ENCODE data around the gene BMF.
"Not testable (repeated sequence)": the region's sequence is repeated elsewhere in the genome, so short reads cannot be mapped to it uniquely, and the experiment has no call there.

The BMF gene

DNA sequence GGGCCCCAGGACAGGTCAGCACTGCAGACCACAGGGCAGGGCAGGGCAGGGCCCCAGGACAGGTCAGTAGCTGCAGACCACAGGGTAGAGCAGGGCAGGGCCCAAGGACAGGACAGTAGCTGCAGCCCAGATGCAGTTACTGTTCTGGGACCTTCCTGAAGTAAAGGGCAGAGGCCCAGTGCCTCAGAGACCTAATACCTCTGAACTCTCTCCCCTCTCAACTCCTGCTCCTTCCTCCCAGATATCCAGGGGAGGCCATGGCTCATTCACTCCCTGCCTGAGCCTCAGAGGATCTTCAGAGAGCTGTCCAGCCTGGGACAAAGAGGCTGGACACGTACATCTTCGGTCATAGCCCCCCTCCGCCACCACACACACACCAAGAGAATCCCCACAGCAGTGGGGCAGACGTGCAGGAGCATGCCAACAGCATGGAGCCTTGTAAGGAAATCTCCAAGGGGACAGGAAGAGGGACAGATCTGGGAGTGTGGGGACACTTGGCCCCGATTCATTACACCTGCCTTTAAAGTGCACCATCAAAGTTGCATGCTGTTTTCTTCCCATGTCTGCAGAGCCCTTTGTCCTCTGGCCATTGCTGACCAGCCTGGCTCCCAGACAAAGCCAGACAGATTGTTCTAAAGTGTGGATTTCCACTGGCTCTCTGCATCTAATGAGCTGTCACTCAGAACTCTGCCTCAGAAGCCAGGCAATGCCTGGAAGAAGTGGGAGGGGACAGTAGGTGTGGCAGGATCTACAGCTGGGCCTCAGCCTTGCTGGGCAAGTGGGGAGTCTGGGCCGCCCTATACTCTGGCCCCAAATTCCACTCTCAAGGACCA lies 28.0 kb upstream of the BMF start:
- H3K9me3 ChIP-seq (ENCODE audit: control insufficient read depth, insufficient read depth, low read length): no peaks in the 10 kb centered on the region
- H3K4me1 ChIP-seq (ENCODE audit: insufficient read depth, low read length): 0 out of 2 replicates have a peak, but pooled peaks cover 5% of the 10 kb centered on the region
- H3K36me3 ChIP-seq (ENCODE audit: insufficient read depth, low read length): no peaks in the 10 kb centered on the region
- no peak overlapping the region for H3K9ac ChIP-seq (ENCODE audit: low read depth, low read length)

DNA sequence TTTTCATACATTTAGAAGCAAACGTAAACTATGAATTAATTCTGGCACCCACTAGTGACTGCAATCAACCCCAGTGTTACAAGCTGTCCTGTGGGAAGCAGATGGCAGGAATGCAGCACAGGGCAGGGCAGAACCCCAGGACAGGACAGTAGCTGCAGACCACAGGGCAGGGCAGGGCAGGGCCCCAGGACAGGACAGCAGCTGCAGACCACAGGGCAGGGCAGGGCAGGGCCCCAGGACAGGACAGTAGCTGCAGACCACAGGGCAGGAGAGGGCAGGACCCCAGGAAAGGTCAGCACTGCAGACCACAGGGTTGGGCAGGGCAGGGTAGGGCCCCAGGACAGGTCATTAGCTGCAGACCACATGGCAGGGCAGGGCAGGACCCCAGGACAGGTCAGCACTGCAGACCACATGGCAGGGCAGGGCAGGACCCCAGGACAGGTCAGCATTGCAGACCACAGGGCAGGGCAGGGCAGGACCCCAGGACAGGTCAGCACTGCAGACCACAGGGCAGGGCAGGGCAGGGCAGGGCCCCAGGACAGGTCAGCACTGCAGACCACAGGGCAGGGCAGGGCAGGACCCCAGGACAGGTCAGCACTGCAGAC lies 27.3 kb upstream of the BMF start:
- not testable (repeated sequence) for H3K9me3 ChIP-seq (ENCODE audit: control insufficient read depth, insufficient read depth, low read length); H3K4me1 ChIP-seq (ENCODE audit: insufficient read depth, low read length); H3K36me3 ChIP-seq (ENCODE audit: insufficient read depth, low read length); H3K9ac ChIP-seq (ENCODE audit: low read depth, low read length)

DNA sequence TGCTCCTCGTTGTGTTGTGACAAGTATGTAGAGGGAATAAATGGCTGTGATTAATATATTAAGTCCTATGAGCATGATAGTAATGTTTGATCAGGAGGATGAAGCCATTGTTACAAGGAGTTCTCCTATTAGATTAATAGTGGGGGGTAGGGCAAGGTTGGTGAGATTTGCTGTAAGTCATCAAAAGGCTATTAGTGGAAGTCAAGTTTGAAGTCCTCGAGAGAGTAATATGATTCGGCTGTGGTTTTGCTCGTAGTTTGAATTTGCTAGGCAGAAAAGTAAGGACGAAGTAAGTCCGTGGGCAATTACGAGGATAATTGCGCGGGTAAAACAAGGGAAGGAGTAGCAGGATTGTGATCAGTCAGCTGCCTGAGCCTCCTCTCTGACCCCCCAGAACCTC lies 26.2 kb upstream of the BMF start:
- Histone ChIP-seq H3K36me3 (ENCODE audit: insufficient read depth, low read length) (no peaks in the 10 kb centered on the region), H3K4me1 (ENCODE audit: insufficient read depth, low read length) (0 out of 2 replicates have a peak, but pooled peaks cover 5% of the 10 kb centered on the region), H3K9me3 (ENCODE audit: control insufficient read depth, insufficient read depth, low read length) (no peaks in the 10 kb centered on the region), H3K9ac (ENCODE audit: low read depth, low read length) (no peak overlapping the region)

DNA sequence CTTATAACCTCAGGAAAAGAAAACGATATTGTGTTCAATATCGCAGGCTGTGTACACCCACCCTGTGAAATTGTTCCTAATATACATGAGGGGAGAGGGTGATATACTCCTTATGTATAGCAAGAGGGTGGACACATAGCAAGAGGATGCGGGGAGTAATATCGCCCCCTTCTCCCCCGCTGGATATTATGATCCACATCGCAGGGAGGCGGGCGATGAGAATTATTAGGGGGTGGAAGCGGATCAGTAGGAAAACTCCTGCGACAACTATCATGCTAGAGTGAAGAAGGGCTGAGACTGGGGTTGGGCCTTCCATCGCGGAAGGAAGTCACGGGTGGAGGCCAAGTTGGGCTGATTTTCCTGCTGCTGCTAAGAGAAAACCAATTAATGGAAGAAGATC lies 24.9 kb upstream of the BMF start:
- 0 out of 2 replicates have a peak, but pooled peaks cover 5% of the 10 kb centered on the region for H3K4me1 ChIP-seq (ENCODE audit: insufficient read depth, low read length)
- H3K9me3 ChIP-seq (ENCODE audit: control insufficient read depth, insufficient read depth, low read length): no peaks in the 10 kb centered on the region
- H3K9ac ChIP-seq (ENCODE audit: low read depth, low read length): no peak overlapping the region
- H3K36me3 ChIP-seq (ENCODE audit: insufficient read depth, low read length): no peaks in the 10 kb centered on the region

DNA sequence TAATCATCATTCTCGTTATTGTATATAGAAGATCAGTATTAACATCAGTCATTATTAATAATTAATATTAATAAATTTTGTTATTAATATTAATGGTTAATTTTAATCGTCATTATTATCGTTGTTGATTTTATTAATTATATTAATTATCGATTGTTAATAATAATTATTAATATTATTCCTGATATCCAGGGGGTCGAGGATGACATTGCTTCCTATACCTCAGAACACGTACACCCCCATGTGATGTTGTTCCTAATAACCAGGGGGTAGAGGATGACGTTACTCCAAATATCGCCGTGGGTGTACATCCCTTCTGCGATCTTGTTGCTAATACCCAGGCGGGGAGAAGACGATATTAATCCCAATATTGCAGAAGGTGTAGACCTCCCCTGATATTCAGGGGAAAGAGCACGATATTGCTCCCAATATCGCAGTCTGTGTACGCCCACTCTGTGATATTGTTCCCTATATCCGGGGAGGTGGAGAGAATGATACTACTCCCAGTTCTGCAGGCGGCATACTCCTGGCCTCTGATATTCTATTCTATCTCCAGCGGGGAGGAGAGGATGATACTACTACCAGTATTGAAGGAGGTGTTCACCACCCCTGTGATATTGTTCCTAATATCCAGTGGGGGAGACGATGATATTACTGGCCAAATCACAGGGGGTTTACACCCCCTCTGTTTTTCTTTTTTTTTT lies 22.3 kb upstream of the BMF start:
- Histone ChIP-seq H3K4me1 (ENCODE audit: insufficient read depth, low read length) (no peaks in the 10 kb centered on the region), H3K36me3 (ENCODE audit: insufficient read depth, low read length) (no peaks in the 10 kb centered on the region), H3K9ac (ENCODE audit: low read depth, low read length) (no peak overlapping the region), H3K9me3 (ENCODE audit: control insufficient read depth, insufficient read depth, low read length) (no peaks in the 10 kb centered on the region)

DNA sequence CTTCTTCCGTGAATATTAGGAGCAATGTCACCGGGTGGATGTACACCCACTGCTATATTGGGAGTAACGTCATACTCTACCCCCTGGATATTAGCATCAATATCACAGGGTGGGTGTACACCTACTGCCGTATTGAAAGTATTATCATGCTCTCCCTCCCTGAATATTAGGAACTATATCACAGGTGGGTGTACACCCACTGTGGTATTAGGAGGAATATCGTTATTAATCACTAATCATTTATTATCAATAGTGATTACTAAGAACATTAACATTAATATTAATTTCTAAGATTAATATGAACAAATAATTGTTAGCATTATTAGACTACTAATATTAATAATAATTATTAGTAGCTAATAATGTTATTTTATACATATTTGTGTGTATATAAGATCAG lies 21.4 kb upstream of the BMF start:
- no peaks in the 10 kb centered on the region for H3K4me1 ChIP-seq (ENCODE audit: insufficient read depth, low read length)
- H3K9ac ChIP-seq (ENCODE audit: low read depth, low read length): no peak overlapping the region
- no peaks in the 10 kb centered on the region for H3K9me3 ChIP-seq (ENCODE audit: control insufficient read depth, insufficient read depth, low read length)
- no peaks in the 10 kb centered on the region for H3K36me3 ChIP-seq (ENCODE audit: insufficient read depth, low read length)

DNA sequence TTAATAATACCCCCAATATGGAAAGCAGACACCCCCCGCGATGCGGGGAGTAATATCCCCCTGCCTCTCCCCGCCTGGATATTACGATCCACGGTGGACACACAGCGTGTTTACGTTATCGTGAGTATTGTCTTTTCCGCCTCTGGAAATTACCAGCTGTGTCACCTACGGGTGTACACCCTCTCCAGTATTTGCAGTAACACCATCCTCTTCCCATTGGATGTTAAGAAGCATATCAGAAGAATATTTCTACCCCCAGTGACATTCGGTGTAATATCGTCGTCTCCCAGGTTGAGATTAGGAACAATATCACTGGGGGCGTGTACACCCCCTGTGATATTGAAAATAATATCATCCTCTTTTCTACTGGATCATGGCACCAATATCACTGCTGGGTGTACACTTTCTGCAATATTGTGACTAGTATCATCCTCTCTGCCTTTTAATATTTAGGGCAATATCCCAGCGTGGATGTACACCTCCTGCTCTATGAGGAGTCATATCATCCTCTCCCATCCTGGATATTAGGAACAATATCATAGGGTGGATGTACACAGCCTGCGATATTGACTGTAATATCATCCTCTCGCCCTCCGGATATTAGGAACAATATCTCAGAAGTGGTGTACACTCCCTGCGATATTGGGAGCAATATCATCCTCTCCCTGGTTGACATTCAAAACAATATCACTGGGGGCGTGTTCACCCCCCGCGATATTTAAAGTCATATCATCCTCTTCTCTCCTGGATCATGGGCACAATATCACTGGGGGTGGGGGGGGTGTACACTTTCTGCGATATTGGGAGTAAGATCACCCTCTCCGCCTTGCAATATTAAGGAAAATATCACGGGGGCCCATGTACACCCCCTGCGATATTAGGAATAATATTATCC lies 20.3 kb upstream of the BMF start:
- no peak overlapping the region for H3K9ac ChIP-seq (ENCODE audit: low read depth, low read length)
- no peaks in the 10 kb centered on the region for H3K9me3 ChIP-seq (ENCODE audit: control insufficient read depth, insufficient read depth, low read length)
- H3K4me1 ChIP-seq (ENCODE audit: insufficient read depth, low read length): no peaks in the 10 kb centered on the region
- no peaks in the 10 kb centered on the region for H3K36me3 ChIP-seq (ENCODE audit: insufficient read depth, low read length)

DNA sequence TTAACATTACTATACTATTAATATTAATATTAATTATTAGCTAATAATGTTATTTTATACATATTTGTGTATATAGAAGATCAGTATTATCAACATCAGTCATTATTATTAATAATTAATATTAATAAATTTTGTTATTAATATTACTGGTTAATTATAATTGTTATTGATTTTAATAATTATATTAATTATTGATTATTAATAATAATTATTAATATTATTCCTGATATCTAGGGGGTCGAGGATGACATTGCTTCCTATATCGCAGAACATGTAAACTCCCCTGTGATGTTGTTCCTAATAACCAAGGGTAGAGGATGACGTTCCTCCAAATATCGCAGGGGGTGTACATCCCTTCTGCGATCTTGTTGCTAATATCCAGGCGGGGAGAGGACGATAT lies 17.3 kb upstream of the BMF start:
- H3K4me1 ChIP-seq (ENCODE audit: insufficient read depth, low read length): no peaks in the 10 kb centered on the region
- H3K9me3 ChIP-seq (ENCODE audit: control insufficient read depth, insufficient read depth, low read length): no peaks in the 10 kb centered on the region
- no peak overlapping the region for H3K9ac ChIP-seq (ENCODE audit: low read depth, low read length)
- H3K36me3 ChIP-seq (ENCODE audit: insufficient read depth, low read length): no peaks in the 10 kb centered on the region

DNA sequence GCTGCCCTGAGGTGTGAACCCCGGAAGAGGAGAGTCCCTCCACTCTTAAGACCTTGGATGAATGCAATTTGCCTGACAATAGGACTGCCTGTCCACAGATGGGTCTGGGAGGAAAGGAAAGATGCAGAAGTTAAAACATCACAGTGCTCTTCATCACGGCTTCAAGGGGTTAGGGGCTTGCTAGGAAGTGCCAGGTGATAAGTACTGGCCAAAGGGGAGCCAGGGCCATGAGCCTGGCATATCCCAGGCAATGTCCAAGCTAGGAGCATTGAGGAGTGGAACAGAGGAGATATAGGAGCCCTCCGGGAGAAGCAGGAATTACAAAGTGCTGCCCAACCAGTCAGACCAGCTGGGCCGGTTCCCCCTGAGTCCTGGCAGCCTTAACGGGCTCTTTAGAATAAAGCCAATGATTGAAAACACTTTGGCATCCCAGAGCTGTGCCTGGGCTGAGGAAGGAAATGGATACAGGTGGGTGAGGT lies 16.2 kb upstream of the BMF start:
- H3K4me1 ChIP-seq (ENCODE audit: insufficient read depth, low read length); H3K9ac ChIP-seq (ENCODE audit: low read depth, low read length); H3K36me3 ChIP-seq (ENCODE audit: insufficient read depth, low read length); H3K9me3 ChIP-seq (ENCODE audit: control insufficient read depth, insufficient read depth, low read length): not testable (repeated sequence)

DNA sequence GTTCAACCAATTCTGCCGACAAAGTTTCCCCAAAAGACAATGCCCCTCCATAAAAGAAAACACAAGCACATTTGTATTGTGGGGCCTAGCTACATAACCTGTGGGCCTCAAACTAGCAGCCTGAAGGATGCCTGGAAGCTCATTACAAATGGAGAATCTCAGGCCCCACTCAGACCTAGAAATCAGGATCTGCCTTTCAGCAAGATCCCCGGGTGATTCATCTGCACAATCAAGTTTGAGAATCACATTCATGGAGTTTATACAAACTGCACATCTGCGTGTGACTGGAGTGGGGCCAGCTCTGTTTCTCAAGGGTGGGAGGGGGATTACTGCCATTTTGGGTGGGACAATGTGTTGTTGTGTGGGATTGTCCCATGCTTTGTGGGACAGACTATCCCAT lies 15.7 kb upstream of the BMF start:
- not testable (repeated sequence) for H3K4me1 ChIP-seq (ENCODE audit: insufficient read depth, low read length); H3K36me3 ChIP-seq (ENCODE audit: insufficient read depth, low read length); H3K9me3 ChIP-seq (ENCODE audit: control insufficient read depth, insufficient read depth, low read length); H3K9ac ChIP-seq (ENCODE audit: low read depth, low read length)

DNA sequence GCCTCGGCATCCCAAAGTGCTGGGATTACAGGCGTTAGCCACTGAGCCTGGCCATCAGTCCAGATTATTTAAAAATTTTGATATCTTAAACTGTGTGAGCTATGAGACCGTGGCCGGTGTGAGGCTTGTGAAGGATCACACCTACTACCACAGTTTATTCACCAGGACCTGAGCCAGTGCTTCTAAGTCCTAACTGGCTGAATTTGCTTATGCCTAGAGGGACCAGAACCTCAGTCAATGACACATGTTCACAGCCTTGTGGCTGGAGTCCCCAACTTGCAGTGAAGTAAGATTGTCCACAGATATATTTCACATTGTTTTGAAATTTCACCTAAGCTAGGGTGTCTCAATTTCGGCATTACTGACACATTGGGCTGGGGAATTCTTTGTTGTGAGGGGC lies 15.2 kb upstream of the BMF start:
- not testable (repeated sequence) for H3K9me3 ChIP-seq (ENCODE audit: control insufficient read depth, insufficient read depth, low read length); H3K36me3 ChIP-seq (ENCODE audit: insufficient read depth, low read length); H3K9ac ChIP-seq (ENCODE audit: low read depth, low read length); H3K4me1 ChIP-seq (ENCODE audit: insufficient read depth, low read length)

DNA sequence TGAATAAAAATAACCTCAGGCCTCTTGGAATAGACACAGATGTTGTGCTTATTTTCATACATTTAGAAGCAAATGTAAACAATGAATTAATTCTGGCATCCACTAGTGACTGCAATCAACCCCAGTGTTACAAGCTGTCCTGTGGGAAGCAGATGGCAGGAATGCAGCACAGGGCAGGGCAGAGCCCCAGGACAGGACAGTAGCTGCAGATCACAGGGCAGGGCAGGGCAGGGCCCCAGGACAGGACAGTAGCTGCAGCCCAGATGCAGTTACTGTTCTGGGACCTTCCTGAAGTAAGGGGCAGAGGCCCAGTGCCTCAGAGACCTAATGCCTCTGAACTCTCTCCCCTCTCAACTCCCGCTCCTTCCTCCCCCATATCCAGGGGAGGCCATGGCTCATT lies 14.3 kb upstream of the BMF start:
- H3K9me3 ChIP-seq (ENCODE audit: control insufficient read depth, insufficient read depth, low read length); H3K4me1 ChIP-seq (ENCODE audit: insufficient read depth, low read length); H3K36me3 ChIP-seq (ENCODE audit: insufficient read depth, low read length); H3K9ac ChIP-seq (ENCODE audit: low read depth, low read length): not testable (repeated sequence)

DNA sequence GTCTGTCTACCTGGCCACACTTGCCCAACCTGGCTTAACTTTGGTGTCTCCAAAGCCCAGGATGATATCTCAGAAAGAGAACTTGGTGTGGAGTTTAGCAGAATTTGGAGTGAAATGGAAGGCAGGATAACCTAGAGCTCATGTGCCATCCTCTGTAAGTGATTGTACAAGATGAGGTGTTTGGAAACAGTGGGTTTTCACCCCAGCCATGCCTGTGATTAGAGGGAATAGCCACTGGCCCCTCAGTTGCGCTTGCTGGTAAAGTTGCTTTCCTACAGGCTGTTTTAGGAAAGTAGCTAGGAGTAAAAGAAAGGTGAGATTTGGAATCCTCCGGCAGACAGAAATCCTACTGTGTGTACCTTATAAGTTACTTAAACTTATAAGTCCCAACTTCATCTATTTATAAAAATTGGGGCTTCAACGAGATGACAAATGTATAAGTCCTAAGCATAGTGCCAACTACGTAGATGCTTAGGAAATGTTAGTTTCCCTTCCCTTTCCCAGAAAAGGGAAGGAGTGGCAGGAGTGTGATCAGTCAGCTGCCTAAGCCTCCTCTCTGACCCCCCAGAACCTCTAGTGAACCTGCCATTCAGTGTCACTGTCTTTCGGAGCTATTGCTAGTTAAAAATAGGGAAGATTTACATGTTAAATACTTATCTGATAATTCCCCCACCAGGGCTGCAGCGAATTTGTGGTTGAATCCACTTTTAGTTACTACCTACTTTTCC lies 13.4 kb upstream of the BMF start:
- no peaks in the 10 kb centered on the region for H3K9me3 ChIP-seq (ENCODE audit: control insufficient read depth, insufficient read depth, low read length)
- H3K4me1 ChIP-seq (ENCODE audit: insufficient read depth, low read length): no peaks in the 10 kb centered on the region
- H3K36me3 ChIP-seq (ENCODE audit: insufficient read depth, low read length): no peaks in the 10 kb centered on the region
- H3K9ac ChIP-seq (ENCODE audit: low read depth, low read length): no peak overlapping the region

DNA sequence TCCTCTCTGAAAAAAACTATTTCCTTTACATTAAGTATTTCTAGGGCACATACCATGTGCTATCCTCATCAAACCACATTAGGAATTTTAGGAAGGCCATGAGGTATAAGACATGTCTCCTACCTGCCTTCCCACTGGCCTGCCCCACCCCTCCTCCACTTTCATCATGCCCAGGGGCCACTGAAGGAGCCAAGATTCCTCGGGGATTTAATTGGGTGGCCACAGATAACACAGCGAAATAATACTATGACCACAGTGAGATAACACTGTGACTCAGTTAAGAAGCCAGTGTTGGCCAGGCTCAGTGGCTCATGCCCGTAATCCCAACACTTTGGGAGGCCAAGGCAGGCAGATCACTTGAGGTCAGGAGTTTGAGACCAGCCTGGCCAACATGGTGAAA lies 9.8 kb upstream of the BMF start:
- no peaks in the 10 kb centered on the region for H3K36me3 ChIP-seq (ENCODE audit: insufficient read depth, low read length)
- no peaks in the 10 kb centered on the region for H3K9me3 ChIP-seq (ENCODE audit: control insufficient read depth, insufficient read depth, low read length)
- H3K9ac ChIP-seq (ENCODE audit: low read depth, low read length): no peak overlapping the region
- peaks cover 7% of the 10 kb centered on the region; the same call in 1 of the 2 replicates for H3K4me1 ChIP-seq (ENCODE audit: insufficient read depth, low read length)

All from ES-I3 (cell line).